Esophagus muscularis mucosa (tissue), 4 donors: ENCODE results near the gene TMEM218. TPM values are rescaled to one million over a fixed set of nuclear protein-coding genes. Genes with fewer than 3 reads are reported as not detected.

ENCODE experiments used
- DNase-seq: peaks from one replicate; pipeline ENCODE4 v3.0.0-alpha.2; 2017; ENCODE audit errors: extremely low spot score
- H3K27ac ChIP-seq, 4 donors: fragments of 200-600 bp; sonication (generic); replicated peaks in 1 of 4; 1 replicate in 3 of 4; 2 replicates in 1 of 4; pipeline ENCODE4 v1.5.1; 2016 to 2019; ENCODE audit warnings: mild to moderate bottlenecking in 1 of 4
- H3K27me3 ChIP-seq, 4 donors: fragments of 200-600 bp; sonication (generic); one replicate each; pipeline versions ENCODE4 v1.5.1 to v1.6.0; 2016 to 2019
- H3K36me3 ChIP-seq, 4 donors: fragments of 200-600 bp; sonication (generic); one replicate each; pipeline ENCODE4 v1.5.1; 2016 to 2019
- H3K4me1 ChIP-seq, 4 donors: fragments of 200-600 bp; sonication (generic); one replicate each; pipeline ENCODE4 v1.5.1; 2016 to 2019
- H3K4me3 ChIP-seq, 4 donors: fragments of 200-600 bp; sonication (generic); 1 replicate in 2 of 4; 2 replicates in 2 of 4; pipeline ENCODE4 v1.5.1; 2016 to 2019; ENCODE audit warnings: mild to moderate bottlenecking in 4 of 4, moderate library complexity in 1 of 4
- H3K9me3 ChIP-seq, 4 donors: fragments of 200-600 bp; sonication (generic); 1 replicate in 3 of 4; 2 replicates in 1 of 4; pipeline ENCODE4 v1.5.1; 2016 to 2019
- EP300 ChIP-seq: sonication (generic); formaldehyde crosslinking; IDR thresholded peaks from one replicate; pipeline ENCODE4 v1.6.1; 2017; ENCODE audit warnings: antibody characterized with exemption
- POLR2A ChIP-seq: fragments of 450-650 bp; IDR thresholded peaks from one replicate; pipeline ENCODE4 v1.6.1; 2017; ENCODE audit warnings: antibody characterized with exemption, moderate library complexity, mild to moderate bottlenecking, low read depth
- POLR2AphosphoS5 ChIP-seq, 2 donors: sonication (generic); formaldehyde crosslinking; IDR thresholded peaks; one replicate each; pipeline ENCODE4 v1.6.1; 2017; ENCODE audit warnings: antibody characterized with exemption in 2 of 2
- WGBS: methylation state at CpG from one replicate; pipeline ENCODE4 v1.1.5; 2018; 5-methylcytosine and 5-hydroxymethylcytosine counted together
- intact Hi-C: fragments of 100-400 bp; cut with DNase I; formaldehyde crosslinking; loops from one replicate; pipeline ENCODE4 v1.15.1; 2023
- total RNA-seq, 4 donors: library from RNA; depleted of rRNA; stranded (reverse); fragments of >200 nt; gene quantifications; one replicate each; pipeline versions ENCODE4 v1.1.0 to v1.2.1, GENCODE V29; 2016
- TF ChIP-seq, protein P1 (sequence below), 3 experiments: fragments of 200-600 bp in 2 of 3; fragments of 450-650 bp in 1 of 3; sonication (generic) in 2 of 3; IDR thresholded peaks; one replicate each; pipeline ENCODE4 v1.5.1; 2017 to 2019; ENCODE audit warnings: antibody characterized with exemption in 3 of 3, mild to moderate bottlenecking in 2 of 3, moderate library complexity in 1 of 3

TMEM218 gene
- total RNA-seq, 4 donors from 2014 or later = 13.1 to 20.4 (median 15.5) TPM

DNA sequence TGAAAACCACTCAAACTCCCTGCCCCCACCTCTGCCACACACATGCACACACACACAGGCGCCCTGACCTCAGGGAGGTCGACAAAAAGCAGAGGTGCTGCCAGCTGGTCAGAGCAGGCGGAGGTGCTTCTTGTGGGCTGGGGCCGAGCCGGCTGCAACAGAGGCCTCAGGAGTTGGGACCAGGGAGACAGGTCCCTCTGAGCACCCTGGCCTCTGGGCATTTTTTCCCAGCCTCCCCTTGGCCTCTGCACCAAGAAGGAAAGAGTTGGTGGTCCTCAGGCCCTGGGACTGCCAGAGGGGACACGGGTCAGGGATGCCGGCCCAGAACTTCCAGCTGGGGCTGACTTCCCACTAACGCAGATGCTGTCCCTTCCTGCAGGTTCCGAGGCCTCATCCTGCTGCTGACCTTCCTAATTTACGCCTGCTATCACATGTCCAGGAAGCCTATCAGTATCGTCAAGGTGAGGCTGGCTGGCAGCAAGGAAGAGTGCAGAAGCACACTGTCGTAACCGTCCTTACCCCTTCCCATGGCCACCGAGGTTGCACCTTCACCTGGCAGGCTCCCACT is 35.0 kb downstream of the TMEM218 start:
- H3K27me3 ChIP-seq = peaks cover 0 to 62% (median 0%) of the 10 kb centered on the region in 4 donors
- H3K36me3 ChIP-seq = no peaks in the 10 kb centered on the region
- H3K27ac ChIP-seq = no peak overlapping the region
- H3K4me1 ChIP-seq = peaks cover 0 to 5% (median 0%) of the 10 kb centered on the region in 4 donors
- no peaks in the 10 kb centered on the region for H3K9me3 ChIP-seq
- no peak overlapping the region for H3K4me3 ChIP-seq
- no peak for DNase-seq
- TF ChIP-seq POLR2AphosphoS5 (IDR thresholded peaks at IDR 0.05) (no peak), EP300 (no peak)
- TF ChIP-seq, protein P1, sequence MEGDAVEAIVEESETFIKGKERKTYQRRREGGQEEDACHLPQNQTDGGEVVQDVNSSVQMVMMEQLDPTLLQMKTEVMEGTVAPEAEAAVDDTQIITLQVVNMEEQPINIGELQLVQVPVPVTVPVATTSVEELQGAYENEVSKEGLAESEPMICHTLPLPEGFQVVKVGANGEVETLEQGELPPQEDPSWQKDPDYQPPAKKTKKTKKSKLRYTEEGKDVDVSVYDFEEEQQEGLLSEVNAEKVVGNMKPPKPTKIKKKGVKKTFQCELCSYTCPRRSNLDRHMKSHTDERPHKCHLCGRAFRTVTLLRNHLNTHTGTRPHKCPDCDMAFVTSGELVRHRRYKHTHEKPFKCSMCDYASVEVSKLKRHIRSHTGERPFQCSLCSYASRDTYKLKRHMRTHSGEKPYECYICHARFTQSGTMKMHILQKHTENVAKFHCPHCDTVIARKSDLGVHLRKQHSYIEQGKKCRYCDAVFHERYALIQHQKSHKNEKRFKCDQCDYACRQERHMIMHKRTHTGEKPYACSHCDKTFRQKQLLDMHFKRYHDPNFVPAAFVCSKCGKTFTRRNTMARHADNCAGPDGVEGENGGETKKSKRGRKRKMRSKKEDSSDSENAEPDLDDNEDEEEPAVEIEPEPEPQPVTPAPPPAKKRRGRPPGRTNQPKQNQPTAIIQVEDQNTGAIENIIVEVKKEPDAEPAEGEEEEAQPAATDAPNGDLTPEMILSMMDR (IDR thresholded peaks at IDR 0.05) = no peak
- intact Hi-C loops = no loop called here
- 77% methylated on average over 11 of the region's 14 CpGs for WGBS

DNA sequence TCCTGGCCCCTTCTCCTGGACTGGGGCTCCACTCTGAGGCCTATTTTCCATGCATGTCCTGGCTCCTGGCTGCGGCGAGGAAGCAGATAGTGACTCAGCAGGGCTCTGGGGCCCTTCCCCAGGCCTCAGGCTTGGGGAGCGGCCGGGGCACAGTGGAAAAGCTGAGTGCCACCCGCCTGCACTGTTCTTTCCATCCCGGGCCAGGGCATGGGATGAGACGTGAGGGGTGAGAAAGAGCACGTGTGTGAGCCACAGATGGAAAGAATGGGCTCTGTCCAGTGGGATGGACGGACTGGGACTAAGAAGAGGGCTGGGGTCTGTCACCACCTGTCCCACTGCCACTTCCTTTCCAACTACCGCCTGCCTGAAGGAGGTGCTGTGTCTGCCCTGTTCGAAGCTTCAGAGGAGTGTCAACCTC is 35.5 kb downstream of the TMEM218 start:
- 68% methylated on average over 11 of the region's 11 CpGs for WGBS
- no peak for DNase-seq
- Histone ChIP-seq H3K4me1 (peaks cover 0 to 11% (median 3%) of the 10 kb centered on the region in 4 donors), H3K4me3 (no peak overlapping the region), H3K9me3 (no peaks in the 10 kb centered on the region), H3K27ac (no peak overlapping the region), H3K36me3 (no peaks in the 10 kb centered on the region), H3K27me3 (peaks cover 0 to 57% (median 0%) of the 10 kb centered on the region in 4 donors)
- TF ChIP-seq EP300 = no peak
- TF ChIP-seq, protein P1 (IDR thresholded peaks at IDR 0.05) = no peak
- TF ChIP-seq POLR2A = no peak
- no peak for TF ChIP-seq POLR2AphosphoS5 (IDR thresholded peaks at IDR 0.05)
- intact Hi-C loops = no loop called here

DNA sequence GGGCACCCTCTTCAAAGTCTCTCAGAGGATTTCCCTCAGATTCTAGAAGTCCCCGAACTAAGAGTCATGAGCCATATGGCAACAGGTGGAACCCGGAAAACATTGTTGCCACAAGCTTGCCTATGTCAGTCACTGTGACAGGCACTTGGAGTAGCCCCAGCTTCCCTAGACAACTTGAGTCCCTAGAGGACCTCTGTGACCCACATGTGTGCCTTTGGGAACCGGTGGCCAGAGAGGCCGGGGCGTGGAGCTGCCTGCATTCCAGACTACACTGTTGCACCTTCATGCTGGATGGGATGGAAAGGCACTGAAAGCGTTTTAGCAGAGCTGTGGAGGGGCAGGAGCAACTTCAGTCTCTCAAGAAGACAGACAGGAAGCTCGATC is 36.2 kb downstream of the TMEM218 start:
- WGBS = 84% methylated on average over 4 of the region's 7 CpGs
- Histone ChIP-seq H3K27ac (no peak overlapping the region), H3K36me3 (no peaks in the 10 kb centered on the region), H3K4me1 (peaks cover 0 to 16% (median 3%) of the 10 kb centered on the region in 4 donors), H3K9me3 (no peaks in the 10 kb centered on the region), H3K27me3 (peaks cover 0 to 50% (median 0%) of the 10 kb centered on the region in 4 donors), H3K4me3 (no peak overlapping the region)
- no peak for DNase-seq
- intact Hi-C loops = no loop called here
- TF ChIP-seq POLR2AphosphoS5 (IDR thresholded peaks at IDR 0.05) = no peak

DNA sequence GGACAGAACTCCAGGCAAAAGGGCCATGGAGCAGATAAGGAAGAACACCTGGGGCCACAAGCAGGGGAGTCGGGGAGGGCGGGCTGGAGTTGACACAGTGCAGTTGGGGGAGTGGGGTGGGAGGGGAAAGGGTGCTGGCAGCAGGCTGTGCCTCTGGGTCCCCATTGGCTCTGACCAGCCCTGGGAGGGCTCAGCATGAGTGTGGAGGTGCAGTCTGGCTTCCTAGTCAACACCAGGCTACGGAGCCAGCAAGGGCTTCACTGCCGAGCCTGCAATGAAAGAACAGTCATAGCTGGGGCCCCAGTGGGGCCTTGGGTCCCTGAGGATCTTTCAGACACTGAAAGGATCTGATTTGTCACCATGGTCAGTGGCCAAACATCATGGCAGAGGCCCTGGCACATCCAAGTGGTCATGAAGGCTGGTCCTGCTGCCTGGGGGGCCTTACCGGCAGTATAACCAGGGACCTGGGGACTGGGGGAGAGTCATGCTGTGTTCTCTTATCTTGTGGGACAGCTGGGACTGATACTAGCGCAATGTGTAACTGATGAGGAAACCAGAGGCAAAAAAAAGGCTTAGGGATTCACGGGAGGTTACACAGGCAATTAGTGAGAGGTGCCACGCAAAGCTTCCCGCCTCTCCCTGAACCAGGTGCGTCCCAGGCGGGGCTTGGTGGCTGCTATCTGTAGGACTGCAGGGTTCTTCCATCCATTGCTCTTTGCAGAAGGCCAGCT is 36.8 kb downstream of the TMEM218 start:
- Histone ChIP-seq H3K4me3 (no peak overlapping the region), H3K9me3 (no peaks in the 10 kb centered on the region), H3K27ac (no peak overlapping the region), H3K4me1 (peaks cover 0 to 16% (median 3%) of the 10 kb centered on the region in 4 donors), H3K27me3 (peaks cover 0 to 53% (median 0%) of the 10 kb centered on the region in 4 donors), H3K36me3 (no peaks in the 10 kb centered on the region)
- TF ChIP-seq, protein P1 (IDR thresholded peaks at IDR 0.05) = no peak
- no peak for TF ChIP-seq POLR2A
- TF ChIP-seq EP300 = no peak
- no peak for TF ChIP-seq POLR2AphosphoS5 (IDR thresholded peaks at IDR 0.05)
- intact Hi-C loops = no loop called here
- DNase-seq = no peak
- WGBS = 95% methylated on average over 7 of the region's 11 CpGs

DNA sequence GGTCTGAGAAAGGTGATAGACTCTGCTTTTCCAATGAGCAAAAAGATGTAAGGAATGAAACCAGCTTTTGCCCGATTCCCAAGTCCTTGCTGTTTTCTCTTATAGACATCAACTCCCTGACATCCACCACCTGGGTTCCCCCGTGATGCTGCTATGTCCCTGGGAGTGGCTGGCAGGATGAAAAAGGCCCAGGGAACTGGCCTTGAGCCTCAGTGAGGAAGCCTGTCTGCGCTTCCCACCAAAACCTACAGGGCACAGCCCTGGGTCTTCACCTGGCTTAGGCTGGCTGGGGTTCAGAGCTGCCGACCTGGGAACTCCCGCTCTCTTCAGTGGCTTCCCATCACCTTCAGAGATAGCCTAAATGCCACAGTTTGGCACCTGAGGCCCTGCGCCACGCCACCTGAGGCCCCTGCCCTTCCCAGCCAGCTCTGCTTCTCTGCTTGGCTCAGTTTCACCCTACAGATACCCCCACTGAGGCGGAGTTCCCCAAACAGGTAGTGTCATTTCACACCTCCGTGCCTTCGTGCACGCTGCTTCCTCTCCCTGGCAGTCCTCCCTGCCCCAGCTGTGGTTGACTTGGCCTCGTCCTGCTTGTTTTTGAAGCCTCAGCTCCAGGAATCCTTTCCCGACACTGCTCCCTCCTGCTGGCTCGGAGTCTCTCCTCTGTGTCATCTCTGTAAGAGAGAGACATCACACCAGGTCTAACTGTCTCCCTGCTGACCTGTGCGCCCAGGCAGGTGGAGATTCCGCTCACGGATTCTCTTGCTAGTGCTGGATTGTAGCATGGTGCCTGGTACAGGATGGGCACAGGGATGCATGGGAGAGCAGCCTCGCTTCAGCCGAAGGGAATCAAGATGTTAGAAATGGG is 37.6 kb downstream of the TMEM218 start:
- DNase-seq = no peak
- Histone ChIP-seq H3K36me3 (no peaks in the 10 kb centered on the region), H3K9me3 (no peaks in the 10 kb centered on the region), H3K27me3 (peaks cover 0 to 55% (median 0%) of the 10 kb centered on the region in 4 donors), H3K27ac (no peak overlapping the region), H3K4me1 (peaks cover 0 to 16% (median 3%) of the 10 kb centered on the region in 4 donors), H3K4me3 (no peak overlapping the region)
- no peak for TF ChIP-seq POLR2AphosphoS5 (IDR thresholded peaks at IDR 0.05)
- TF ChIP-seq EP300 = no peak
- TF ChIP-seq, protein P1 (IDR thresholded peaks at IDR 0.05) = no peak
- TF ChIP-seq POLR2A = no peak
- 87% methylated on average over 19 of the region's 19 CpGs for WGBS
- intact Hi-C loops = no loop called here
